HG02885 (cell line): ENCODE data around the gene RAPGEF5.

Experiments
- ATAC-seq: cut with Tn5 transposase; IDR thresholded peaks from one replicate; pipeline ENCODE4 v1.9.1; 2021; ENCODE audit warnings: mild to moderate bottlenecking; ENCODE audit not compliant: unreplicated experiment, poor library complexity

The RAPGEF5 gene

GRCh38 chr7:22173685-22174573 is 183.0 kb downstream of the RAPGEF5 start:
- peak; percentile 94 for ATAC-seq

- ATAC-seq: no peak
Observed at GRCh38 chr7:22168129-22168634, 188.8 kb downstream of the RAPGEF5 start.

DNA sequence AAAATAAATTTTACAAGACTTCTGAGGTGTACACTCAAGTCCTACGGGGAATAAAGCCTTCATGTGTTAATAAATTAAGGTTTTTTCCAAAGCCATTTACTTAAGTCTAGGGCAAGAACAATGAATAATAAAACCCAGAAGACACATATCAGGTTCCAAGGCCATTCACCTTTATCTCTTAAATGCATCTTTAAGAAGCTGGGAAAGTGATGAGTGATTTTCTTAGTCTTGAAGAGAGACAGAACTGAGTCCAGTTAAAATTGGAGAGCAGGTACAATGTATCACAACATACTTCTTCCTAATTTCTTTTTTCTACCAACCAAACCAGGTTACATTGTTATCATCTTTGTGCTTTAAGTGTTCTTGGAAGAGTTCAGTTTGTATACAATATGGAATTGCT is 189.5 kb downstream of the RAPGEF5 start:
- ATAC-seq: no peak

DNA sequence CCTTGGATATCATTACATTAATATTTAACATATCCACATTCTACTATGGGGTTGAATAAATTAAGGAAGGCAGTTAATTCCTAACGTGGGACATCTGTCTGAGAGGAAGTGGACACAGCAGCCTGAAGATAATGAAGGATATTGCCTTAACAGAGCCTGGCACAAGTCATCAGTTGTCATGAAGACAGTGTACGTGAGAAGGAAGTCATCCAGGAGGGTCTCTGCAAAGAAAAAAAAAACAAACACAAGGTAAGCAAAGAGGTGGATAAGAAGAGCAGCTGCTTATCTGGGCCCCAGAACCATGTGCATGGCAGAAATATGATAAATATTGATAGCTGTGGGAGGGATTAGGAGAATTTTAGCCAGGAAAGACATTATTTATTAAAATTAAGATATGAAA is 190.0 kb downstream of the RAPGEF5 start:
- no peak for ATAC-seq

- no peak for ATAC-seq
Observed at GRCh38 chr7:22159341-22159740, 197.6 kb downstream of the RAPGEF5 start.

- ATAC-seq: no peak
Observed at GRCh38 chr7:22157552-22157951, 199.4 kb downstream of the RAPGEF5 start.

DNA sequence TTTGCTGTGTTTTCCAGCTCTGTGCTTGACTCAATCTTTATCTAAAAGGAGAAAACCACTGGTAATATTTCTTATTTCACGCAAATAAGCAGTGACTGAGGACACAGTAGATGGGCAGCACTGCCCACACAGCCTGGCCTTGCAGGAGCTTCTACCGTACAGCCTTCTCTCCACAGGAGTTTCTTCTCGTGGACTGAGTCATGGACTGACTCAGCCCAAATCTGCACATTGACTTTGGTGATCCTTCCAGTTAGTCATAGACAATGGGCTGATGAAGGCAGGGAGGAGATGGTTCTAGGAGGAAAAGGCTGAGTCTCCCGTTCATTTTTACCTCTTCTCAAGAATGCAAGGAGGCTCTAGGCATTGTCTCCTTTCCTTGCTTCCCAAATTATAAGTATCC is 200.7 kb downstream of the RAPGEF5 start:
- no peak for ATAC-seq

GRCh38 chr7:22154143-22154529 is 202.8 kb downstream of the RAPGEF5 start:
- no peak for ATAC-seq

- no peak for ATAC-seq
Observed at GRCh38 chr7:22153432-22154142, 203.4 kb downstream of the RAPGEF5 start.

- ATAC-seq: no peak
Observed at GRCh38 chr7:22152690-22153089, 204.3 kb downstream of the RAPGEF5 start.

DNA sequence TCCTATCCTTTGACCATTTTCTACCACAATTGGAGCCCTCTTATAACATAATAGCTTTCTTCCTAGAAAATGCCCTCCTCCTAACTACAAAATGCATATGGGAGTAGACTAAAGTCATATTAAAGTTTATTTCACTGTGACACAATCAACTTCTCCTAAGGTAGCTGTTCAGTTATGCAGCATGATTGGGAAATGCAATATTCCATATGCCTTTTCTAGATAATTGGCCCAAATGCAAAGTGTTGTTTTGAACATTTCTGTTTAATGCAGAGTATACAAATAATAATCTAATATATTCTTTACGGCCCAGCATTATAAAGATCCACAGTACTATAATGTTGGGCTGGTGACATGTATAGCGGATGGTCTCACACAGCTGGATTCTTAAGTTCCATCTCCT is 205.1 kb downstream of the RAPGEF5 start:
- ATAC-seq: no peak

GRCh38 chr7:22150221-22150620 is 206.7 kb downstream of the RAPGEF5 start:
- no peak for ATAC-seq

- no peak for ATAC-seq
Observed at GRCh38 chr7:22147868-22148267, 209.1 kb downstream of the RAPGEF5 start.

GRCh38 chr7:22146961-22147512 is 209.9 kb downstream of the RAPGEF5 start:
- ATAC-seq: no peak

DNA sequence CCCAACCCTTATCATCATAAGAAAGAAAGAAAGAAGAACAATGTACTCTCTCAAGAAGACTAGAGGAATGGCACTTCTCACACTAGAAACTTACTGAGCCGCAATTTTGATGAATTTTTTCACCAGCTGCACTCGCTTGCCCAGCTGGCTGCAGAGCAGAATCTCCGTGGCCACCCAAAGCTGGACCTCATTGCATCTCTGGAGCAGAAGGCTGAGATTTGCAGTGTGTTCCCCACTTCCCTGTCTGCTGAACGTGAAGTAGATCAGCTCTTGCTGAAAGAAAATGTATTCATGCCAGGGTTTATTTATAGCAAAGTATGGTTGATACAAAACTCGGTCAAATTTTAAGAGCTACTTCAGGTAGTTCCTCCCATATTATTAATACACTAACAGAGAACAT is 212.0 kb downstream of the RAPGEF5 start:
- ATAC-seq: no peak

GRCh38 chr7:22143491-22143890 is 213.5 kb downstream of the RAPGEF5 start:
- ATAC-seq: no peak

- no peak for ATAC-seq
Observed at GRCh38 chr7:22142572-22142971, 214.4 kb downstream of the RAPGEF5 start.

DNA sequence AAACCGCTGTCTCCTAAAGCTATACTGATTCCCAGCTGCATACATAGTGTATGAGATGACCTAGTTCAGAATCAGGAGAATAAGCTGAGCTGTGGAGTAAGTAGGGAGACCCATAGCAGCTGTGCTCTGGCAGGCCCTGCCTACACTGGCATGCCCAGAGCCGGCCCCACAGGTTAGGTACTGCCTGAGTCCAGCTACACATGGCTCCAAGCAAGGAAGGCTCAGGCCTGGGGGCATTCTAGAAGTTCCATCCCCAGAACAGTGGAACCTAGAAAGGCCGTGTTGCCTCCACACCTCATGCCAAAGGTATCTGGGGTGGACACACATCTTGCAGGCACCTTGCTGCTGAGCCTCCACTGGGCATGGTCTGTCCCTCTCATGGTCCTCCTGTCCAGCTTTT is 215.6 kb downstream of the RAPGEF5 start:
- ATAC-seq: no peak

DNA sequence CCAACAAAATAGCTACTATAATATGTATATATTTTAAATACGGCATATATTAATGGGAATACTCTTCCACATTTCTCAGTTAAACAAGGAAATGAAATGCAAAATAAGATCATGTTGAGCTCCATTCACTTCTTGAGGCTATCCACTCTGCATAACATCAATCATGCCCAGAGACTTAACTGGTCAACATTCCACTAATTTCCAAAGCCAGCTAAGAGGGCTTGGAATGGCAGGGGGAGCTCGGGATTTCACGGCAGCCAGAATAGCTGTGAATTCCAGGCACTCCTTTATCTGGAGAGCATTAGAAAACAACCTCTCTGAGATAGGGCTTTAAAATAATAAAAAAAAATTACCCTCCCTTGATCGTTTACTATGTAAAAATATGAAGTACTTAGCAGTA is 216.4 kb downstream of the RAPGEF5 start:
- no peak for ATAC-seq

DNA sequence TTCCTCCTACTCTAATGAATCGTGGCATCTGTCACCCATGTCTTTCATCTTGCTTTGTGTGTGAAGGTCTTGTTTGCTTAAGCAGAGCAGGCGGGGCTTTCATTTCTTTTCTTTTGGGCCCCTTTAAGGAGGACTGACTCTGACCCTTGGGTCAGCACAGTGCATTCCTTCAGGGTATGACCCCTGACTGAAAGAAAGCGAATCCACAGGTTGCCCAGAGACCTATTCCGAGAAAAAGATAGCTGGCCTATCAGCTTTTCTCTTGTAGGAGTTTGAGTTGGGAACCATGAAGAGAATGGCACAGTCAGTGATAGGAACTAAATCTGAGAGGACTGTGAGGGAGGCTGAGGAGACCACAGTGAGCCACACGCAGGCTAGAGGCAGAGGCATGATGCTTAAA is 218.1 kb downstream of the RAPGEF5 start:
- ATAC-seq: no peak

- no peak for ATAC-seq
Observed at GRCh38 chr7:22138106-22138505, 218.8 kb downstream of the RAPGEF5 start.
